IPS-11a (cell line): ENCODE data around the gene MAJIN.
"Not testable (repeated sequence)": the region's sequence is repeated elsewhere in the genome, so short reads cannot be mapped to it uniquely, and the experiment has no call there.

ENCODE experiments used
- H3K4me3 ChIP-seq: one replicate; pipeline ENCODE4 v1.5.1; 2013; ENCODE audit warnings: low read depth, low read length, control low read depth

Gene MAJIN, protein sequence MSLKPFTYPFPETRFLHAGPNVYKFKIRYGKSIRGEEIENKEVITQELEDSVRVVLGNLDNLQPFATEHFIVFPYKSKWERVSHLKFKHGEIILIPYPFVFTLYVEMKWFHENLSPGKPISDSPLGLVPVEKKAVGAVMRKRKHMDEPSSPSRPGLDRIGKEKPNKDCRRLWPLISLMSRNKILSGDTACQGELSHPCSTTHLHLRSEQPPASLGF

DNA sequence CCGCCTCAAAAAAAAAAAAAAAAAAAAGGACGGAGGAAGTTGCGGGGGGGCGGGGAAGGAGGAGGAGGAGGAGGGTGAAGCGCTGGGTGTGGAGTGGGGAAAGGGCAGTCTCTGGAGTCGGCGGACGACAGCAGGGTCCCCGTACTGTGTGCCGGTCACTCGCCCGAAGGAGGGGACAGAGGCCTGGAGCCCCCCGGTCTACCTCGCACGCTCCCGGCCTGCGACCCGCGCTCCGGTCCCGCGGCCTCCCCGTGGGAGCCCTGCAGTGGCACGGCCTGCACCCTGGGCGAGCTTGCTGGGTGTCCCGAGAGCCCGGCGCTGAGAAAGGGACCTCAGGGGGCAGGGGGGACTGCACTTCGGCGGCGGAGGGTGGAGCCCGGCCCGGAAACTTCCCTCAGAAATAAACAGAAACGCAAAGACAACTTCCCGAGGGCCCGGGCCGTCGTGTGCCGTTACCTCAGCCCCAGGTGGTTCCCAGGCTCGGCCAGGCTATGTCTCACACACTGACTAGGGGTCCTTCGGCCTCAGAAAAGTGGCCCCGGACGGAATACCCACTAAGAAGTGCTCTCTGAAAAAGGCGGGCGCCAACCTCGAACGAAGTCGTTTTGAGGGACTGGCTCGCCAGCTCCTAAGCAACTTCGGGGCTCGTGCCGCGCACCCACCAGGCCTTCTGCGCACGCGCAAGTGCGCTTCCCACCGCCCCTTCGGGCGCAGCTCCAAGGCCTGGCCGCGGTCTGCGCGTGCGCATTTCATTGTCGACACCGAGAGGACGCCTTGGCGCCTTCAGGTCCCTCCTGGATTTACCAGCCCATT, at the start of gene MAJIN:
Gene MAJIN, minus strand, starts transcription at position 688 of the 813 bp plus-strand sequence. CDS start 12,703 bp downstream, outside the sequence.
- H3K4me3 ChIP-seq, result no peak within 1 kb of the TSS

DNA sequence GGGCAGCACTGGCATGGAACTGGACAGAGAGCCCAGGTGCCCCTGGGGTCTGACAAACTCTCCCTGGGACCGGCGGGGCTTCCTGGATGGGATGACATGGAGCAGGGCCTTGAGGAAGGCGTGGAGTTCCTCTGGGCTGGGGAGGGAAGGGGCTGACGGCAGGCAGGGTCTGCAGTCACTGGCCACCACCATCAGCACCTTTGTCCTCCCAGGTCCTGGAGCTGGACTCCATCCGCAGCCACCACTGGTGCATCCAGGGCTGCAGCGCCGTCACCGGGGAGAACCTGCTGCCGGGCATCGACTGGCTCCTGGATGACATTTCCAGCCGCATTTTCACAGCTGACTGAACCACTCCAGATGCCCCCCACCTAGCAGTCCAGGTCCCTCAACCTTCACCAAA, 49.6 kb upstream of the MAJIN start:
- no peak overlapping the region for H3K4me3 ChIP-seq

DNA sequence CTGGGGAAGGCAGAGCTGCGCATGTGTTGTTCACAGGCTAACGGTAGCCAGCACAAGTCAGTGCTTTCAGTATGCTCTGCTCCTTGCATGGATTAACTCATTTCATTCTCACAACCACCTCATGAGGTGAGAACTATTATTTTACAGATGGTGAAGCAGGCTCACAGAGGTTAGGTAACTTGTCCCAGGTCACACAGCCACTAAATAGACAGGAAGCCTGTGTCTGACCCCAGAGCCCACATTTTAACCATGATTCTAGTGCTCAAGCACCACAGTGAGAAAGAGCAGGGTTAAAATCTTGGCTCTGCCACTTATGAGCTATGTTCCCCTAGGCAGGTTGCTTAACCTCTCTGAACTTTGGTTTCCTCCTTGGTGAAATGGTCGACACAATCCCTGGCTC, 49.1 kb upstream of the MAJIN start:
- no peak overlapping the region for H3K4me3 ChIP-seq

DNA sequence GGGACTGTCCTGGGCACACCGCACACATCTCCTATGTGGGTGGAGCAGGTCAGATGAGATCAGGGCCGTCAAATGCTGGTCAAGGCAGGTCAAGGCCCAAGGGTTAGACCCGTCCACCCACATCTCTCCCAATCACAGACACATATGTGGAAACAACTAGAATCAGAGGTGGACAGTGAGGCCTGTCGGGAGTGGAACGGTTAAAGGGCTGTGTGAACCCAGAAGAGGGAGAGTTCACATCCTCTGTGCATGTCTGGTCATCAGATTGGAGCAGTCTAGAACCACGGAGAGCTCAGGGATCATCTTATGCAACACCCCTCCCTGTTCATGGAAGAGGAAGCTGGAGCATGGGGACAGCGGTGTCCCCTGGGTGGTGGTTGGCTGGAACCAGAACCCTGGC, 47.9 kb upstream of the MAJIN start:
- H3K4me3 ChIP-seq, result no peak overlapping the region

DNA sequence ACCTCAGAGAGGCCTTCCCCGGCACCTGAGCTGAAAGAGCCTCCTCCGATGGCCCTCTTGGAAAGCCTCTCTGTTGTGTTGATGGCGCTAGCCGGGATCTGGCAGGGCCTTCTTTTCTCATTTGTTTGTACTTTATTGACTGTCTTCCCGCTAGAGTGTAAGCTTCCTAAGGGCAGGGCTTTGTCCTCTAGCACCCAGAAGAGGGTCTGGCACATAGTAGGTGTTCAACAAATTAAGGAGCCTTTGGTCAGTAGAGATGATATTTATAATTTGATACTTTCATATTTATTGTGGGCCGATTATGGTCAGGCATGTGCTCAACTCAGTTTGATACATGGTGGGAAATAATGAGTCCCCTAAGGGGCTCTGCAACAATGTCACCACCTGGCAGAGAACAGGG, 46.0 kb upstream of the MAJIN start:
- H3K4me3 ChIP-seq, result no peak overlapping the region

DNA sequence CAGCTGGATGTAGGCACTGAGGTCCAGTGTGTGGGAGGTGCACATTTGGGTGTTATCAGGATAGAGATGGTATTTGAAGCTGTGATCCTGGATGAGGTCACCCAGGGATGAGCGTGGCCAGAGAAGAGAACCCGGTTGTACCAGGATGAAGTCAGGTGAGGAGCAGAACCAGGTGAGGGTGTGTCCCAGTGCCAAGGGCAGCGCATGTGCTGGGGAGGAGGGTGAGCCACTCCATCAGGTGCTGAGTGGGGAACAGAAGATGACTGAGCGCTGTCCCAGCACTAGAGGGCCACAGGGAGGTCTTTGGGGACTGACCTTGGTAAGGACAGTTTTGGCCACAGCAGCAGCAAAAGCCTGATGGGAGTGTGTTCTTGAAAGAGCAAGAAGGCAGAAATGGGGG, 44.8 kb upstream of the MAJIN start:
- no peak overlapping the region for H3K4me3 ChIP-seq

DNA sequence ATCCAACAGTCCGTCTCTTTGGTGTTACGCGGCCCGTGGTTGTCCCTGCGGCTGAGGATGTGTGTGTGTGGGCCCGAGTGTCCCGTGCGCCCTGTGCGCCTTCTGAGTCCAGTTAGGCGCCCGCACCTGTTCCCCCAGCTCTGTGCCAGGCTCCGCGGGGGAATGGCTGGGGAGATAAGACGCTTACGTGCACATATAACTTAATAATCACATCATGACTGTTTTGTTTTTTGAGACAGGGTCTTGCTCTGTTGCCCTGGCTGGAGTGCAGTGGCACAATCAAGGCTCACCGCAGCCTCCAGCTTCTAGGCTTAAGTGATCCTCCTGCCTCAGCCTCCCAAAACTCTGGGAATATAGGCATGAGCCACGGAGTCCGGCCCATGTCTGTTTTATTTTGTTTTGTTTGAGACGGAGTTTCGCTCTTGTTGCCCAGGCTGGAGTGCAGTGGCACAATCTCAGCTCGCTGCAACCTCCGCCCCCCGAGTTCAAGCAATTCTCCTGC, 42.9 kb upstream of the MAJIN start:
- peak overlapping the region; percentile 66 for H3K4me3 ChIP-seq

DNA sequence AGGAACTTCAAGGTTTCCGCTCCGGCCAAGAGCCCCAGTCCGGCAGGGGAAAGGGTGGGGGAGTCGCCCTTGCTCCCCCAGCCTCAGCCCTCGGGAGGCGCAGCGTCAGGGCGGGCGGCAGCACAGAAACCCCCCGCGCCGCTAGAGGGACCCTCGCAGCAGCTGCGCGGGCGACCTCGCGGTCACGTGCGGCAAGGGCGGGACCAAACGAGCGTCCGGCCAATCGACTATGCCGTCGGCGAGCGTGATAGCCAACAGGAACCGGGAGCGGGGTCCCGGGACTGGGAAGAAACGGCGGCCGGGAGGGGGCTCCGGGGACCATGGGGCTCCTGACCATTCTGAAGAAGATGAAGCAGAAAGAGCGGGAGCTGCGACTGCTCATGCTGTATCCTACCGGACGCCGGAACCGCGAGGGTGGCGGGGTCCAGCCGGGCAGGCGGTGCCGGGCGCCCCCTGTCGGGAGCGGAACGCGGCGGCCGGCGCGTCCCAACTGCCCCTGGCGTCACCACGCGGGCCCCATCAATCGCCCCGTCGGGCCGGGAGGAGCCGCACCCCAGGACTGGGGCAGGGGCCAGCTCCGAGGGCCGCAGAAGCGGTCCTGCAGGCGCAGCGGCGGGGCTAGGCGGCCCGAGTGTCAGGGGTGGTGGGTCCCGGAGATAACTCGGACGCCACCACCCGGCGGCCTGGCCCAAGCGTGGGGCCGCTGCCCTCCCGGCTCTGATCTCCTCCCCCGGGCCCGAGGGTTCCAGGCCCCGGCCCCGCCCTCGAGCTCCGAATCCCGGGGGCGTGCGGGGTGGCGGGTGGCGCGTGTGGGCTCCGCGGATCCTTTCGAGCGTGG, 42.2 kb upstream of the MAJIN start, which contains the start of gene ARL2:
Gene ARL2, plus strand, starts transcription at position 273 of the 838 bp plus-strand sequence. Its CDS starts 48 bp downstream, at position 321.
- peak within 1 kb of the TSS; percentile 66 for H3K4me3 ChIP-seq

DNA sequence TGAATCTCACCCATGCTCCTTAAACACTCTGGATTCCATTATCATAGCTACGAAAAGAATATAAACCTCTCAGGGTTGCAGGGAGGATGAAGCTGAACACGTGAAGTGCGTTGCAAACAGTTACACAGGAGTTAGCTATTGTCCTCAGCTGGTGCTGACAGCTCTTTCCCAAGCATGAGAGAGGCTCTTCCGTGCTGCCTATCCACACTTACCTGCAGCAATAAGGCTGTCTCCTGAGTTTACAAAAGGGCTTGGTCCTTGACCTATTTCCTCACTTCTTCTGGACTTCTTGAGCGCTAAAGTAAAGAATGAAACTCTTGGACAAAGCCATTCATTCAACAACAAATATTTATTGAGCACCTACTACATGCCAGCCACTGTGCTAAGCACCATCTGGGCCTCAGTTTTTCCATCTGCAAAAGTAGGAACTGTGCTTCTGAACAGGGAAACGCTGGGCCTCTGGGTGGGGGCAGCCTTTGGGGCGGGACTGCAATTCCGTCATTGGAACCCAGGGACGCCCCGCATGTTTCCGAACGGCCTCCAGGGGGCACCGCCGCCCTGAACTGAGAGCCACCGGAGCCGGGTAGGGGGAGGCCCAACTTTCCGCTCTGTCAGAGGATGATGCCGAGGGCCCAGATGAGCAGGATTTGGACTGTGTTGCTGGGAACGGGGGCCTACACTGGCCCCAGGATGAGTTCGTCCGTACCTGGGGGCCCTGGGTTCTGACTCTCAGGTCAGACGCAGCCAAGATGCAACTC, 41.4 kb upstream of the MAJIN start:
- H3K4me3 ChIP-seq, result peak overlapping the region; percentile 66

DNA sequence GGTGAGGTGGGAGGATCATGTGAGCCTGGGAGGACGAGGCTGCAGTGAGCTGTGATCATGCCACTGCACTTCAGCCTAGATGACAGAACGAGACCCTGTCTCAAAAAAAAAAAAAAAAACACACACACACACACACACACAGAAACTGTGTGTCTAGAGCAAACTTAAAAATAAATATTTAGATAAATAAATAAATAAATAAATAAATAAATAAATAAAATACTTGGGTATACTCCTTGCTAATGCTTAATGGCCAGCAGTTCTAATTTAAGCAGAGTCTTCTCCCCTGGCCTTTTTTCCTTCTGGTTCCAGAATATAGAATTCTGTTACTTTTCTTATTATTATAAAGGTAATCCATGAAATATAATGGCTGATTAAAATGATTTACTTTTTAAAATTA, 37.0 kb upstream of the MAJIN start:
- no peak overlapping the region for H3K4me3 ChIP-seq

DNA sequence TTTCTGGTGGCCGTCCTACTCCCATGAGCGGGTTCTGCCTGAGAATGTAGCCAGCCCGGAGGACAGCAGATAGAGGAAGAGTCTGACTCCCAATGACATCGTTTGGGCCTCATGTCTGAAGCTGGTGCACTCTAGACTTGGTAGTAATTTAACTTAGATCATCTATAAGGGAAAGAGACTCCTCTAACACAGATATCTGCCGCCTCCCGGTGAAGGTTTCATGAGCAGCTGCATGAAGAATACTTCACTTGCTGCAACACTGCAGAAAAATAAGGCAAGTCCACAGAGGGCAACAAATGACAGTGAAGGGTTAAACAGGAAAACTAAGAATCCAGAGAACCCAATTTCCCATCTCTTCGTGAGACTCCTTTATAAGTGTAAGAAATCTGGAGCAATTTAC, 36.1 kb upstream of the MAJIN start:
- H3K4me3 ChIP-seq, result no peak overlapping the region

DNA sequence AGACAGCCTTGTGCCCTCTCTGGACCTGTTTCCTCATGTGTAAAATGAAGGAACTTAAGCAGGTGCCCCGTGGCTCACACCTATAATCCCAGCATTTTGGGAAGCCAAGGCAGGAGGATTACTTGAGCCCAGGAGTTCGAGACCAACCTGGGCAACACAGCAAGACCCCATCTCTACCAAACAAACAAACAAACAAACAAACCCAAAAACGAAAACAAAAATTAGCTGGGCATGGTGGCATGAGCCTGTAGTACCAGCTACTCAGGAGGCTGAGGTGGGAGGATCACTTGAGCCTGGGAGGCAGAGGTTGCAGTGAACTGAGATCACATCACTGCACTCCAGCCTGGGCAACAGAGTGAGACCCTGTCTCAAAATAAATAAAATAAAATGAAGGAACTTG, 32.1 kb upstream of the MAJIN start:
- H3K4me3 ChIP-seq, result not testable (repeated sequence)

DNA sequence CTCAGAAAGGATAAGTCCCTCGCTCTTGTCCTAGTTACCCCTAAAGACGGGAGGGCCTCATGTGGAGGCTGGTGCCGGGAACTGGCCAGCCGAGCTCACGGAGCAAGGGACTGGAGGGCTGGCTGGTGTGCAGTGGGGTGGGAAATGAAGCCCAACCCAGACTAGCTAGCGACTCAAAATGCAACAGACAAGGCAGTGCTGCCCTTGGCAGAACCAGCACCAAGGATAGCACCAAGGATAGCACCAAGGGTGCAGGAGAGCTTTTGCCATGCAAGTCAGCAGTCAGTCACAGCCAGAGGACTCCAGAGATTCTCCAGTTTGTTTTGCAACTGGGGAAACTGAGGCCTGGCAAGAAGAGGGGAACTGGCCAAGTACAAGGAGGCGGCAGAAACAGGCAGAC, 31.4 kb upstream of the MAJIN start:
- no peak overlapping the region for H3K4me3 ChIP-seq

DNA sequence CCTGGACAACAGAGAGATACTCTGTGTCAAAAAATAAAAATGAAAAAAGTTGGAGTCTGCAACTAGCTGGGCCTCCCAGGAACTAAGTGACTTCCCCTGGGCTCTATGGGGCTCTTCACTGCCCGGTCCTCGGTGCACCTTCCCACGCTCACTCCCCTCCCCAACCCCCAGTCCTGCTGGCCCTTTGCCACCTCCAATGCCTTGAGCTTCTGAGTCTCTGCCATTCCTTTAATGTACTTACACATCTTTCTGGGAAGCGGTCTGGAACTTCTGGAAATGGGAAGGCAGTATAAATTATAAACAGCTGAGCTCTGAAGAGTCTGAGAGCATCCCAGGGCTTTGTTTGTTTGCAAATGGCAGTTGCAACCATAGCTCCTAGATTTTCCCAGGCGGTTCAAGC, 30.8 kb upstream of the MAJIN start:
- H3K4me3 ChIP-seq, result no peak overlapping the region

DNA sequence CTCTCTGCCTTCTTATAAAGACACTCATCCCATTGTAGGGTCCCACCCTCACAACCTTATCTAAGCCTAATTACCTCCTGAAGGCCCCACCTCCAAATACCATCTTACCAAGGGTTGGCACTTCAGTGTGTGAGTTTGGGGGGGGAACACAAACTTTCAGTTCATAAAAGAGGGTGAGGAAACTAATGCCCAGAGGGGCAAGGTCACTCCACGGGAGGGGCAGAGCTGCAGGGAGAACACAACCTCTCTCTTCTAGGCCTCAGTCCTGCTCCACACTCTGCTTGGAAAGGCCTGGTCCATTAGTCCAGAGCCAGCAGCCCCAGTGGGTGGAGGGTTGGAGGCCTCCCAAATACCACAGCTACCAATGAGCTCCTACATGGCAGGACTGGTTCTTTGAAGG, 27.6 kb upstream of the MAJIN start:
- H3K4me3 ChIP-seq, result no peak overlapping the region

DNA sequence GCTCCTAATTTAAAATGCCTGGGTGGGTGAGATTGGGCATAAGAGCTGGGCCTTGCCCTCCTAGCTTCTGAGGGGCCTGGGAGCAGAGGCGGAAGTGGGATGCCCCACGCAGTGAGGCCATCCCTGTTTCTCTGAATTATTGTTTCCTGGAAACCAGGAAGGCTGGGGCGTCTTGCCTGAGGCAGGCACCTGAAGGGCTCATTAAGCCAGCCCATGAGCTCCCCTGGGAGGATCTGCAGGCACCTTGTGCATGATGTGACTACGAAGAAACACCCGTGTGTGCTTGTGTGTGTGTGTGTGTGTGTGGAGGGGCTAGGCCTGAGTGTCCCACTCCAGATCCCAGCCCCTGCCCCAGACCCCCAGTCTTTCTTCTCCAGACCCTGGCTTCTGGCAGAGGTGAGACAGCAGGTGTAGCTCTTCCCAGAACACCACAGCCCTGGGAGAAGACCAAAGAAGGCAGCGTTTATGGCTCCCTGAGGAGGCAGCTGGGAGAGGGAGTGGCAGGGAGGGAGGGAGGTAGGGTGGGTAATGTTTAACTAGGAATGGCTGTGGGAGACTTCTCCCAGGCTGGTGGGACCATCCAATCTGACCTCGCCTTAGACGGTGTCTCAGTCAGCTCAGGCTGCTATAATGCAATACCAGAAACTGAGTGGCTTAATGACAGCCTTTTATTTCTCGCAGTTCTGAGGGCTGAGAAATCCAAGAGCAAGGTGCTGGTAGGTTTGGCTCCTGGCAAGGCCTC, 27.0 kb upstream of the MAJIN start:
- no peak overlapping the region for H3K4me3 ChIP-seq

DNA sequence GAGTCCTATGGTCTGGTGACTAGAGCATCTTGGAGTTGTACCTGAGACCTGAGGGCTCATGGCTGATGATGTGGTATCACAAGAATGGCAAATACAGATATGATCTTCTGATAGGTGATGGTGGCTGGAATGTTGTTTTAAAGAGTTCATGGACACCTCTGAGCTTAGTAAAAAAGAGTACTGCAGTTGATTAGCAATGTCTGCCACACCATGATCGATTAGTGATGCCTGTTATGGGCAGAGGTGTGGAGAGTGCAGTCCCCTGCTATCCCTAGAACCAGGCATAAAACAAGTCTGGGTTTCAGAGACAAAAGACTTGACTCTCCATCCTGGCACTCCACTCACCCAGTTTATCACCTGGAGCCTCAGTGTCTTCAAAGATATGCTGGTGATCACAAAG, 26.2 kb upstream of the MAJIN start:
- no peak overlapping the region for H3K4me3 ChIP-seq

DNA sequence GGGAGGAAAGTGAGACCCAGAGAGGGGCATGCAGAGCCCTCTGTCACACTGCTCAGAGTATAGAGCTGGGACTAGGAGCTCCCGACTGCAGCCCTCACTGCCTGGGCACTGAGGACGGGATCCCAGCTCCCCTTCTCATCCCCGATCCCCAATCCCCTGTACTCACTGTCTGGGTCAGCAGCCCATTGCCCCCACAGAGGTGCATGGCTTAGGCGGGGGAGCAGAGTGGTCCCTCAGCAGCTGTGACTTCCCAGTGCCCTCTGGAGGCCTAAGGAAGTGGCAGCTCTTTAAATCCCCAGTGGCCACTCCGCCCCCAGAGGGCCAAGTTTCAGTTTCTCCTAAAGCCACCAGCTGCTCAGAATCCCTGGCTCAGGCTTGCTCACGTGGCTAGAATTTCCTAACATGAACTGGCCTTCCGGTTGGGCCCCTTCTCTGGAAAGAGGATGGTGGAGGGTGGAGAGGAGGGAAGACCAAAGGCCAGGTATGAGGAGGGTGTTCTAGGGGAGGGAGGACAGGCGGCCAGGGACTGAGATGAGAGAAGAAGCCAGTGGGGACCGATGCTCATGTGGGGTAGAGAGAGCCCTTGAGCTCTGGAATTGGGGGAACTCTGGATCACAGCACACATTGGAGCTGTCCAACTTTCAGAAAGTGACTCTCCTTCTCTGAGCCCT, 24.9 kb upstream of the MAJIN start, which contains the start of gene BATF2:
Gene BATF2, minus strand, starts transcription at position 262 of the 671 bp plus-strand sequence. Its CDS starts 57 bp downstream, at position 205.
- H3K4me3 ChIP-seq, result no peak within 1 kb of the TSS

DNA sequence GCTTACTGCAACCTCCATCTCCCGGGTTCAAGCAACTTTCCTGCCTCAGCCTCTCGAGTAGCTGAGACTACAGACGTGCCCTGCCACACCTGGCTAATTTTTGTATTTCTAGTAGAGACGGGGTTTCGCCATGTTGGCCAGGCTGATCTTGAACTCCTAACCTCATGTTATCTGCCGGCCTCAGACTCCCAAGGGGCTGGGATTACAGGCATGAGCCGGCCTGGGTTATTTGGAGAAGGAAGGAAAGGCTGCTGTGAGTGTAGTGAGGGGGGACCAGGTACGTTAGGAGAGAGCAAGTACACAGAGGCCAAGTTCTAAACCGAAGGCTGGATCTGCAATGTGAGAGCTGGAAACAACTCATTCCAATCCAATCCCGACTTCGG, 24.4 kb upstream of the MAJIN start:
- no peak overlapping the region for H3K4me3 ChIP-seq
